HG03175 (cell line): ENCODE measurements around the gene TRABD2A.

Experiments used
- ATAC-seq: cut with Tn5 transposase; IDR thresholded peaks from one replicate; pipeline ENCODE4 v1.9.1; 2021; ENCODE audit warnings: mild to moderate bottlenecking, moderate library complexity; ENCODE audit not compliant: unreplicated experiment

Gene TRABD2A

GRCh38 chr2:84905181-84906107, 24.6 kb upstream of the TRABD2A start, which contains the start of gene TMSB10:
Gene TMSB10 (plus strand): TSS chr2:84905656.
- peak; percentile 71 for ATAC-seq

- ATAC-seq = no peak
Measured at GRCh38 chr2:84904717-84905174, 23.9 kb upstream of the TRABD2A start.

GRCh38 chr2:84904151-84904550, 23.3 kb upstream of the TRABD2A start:
- ATAC-seq = no peak

- ATAC-seq = no peak
Measured at GRCh38 chr2:84902526-84902925, 21.6 kb upstream of the TRABD2A start.

GRCh38 chr2:84901593-84902120, 20.8 kb upstream of the TRABD2A start:
- no peak for ATAC-seq

- ATAC-seq = no peak
Measured at GRCh38 chr2:84900971-84901370, 20.1 kb upstream of the TRABD2A start.

- ATAC-seq = no peak
Measured at GRCh38 chr2:84899304-84900204, 18.7 kb upstream of the TRABD2A start.

- no peak for ATAC-seq
Measured at GRCh38 chr2:84897773-84898172, 16.9 kb upstream of the TRABD2A start.

GRCh38 chr2:84896567-84896966, 15.7 kb upstream of the TRABD2A start:
- no peak for ATAC-seq

GRCh38 chr2:84894758-84895520, 14.1 kb upstream of the TRABD2A start:
- ATAC-seq = no peak

- no peak for ATAC-seq
Measured at GRCh38 chr2:84894131-84894586, 13.3 kb upstream of the TRABD2A start.

- ATAC-seq = no peak
Measured at GRCh38 chr2:84891355-84892010, 10.6 kb upstream of the TRABD2A start.

GRCh38 chr2:84889332-84889731, 8.4 kb upstream of the TRABD2A start:
- ATAC-seq = peak; percentile 5

- peak; percentile 98 for ATAC-seq
Measured at GRCh38 chr2:84888401-84889276, 7.8 kb upstream of the TRABD2A start.

GRCh38 chr2:84886791-84887190, 5.9 kb upstream of the TRABD2A start:
- no peak for ATAC-seq

GRCh38 chr2:84885111-84885510, 4.2 kb upstream of the TRABD2A start:
- no peak for ATAC-seq

- ATAC-seq = no peak
Measured at GRCh38 chr2:84884449-84884848, 3.6 kb upstream of the TRABD2A start.

- no peak for ATAC-seq
Measured at GRCh38 chr2:84882775-84883550, 2.1 kb upstream of the TRABD2A start.
